GM12891 (cell line): ENCODE results near the gene RBBP7.

Experiments used
- DNase-seq: peaks from one replicate; pipeline ENCODE4 v3.0.0; 2011; ENCODE audit warnings: low spot score; ENCODE audit not compliant: insufficient read length
- FAIRE-seq: peaks from 2 replicates; lab custom pipeline; 2011; peaks lifted over from hg19 to GRCh38; lab: Jason Lieb, UNC
- PAX5 ChIP-seq: IDR thresholded peaks from 2 replicates; pipeline ENCODE4 v1.6.1; 2011; ENCODE audit warnings: low read length, moderate library complexity, mild to moderate bottlenecking; ENCODE audit not compliant: insufficient read depth, severe bottlenecking
- POLR2A ChIP-seq: IDR thresholded peaks from 2 replicates; pipeline ENCODE4 v1.6.1; 2011; ENCODE audit warnings: low read depth, low read length, control low read depth
- POLR2AphosphoS5 ChIP-seq: IDR thresholded peaks from 2 replicates; pipeline ENCODE4 v1.6.1; 2011; ENCODE audit warnings: low read depth, low read length, control low read depth
- POU2F2 ChIP-seq: IDR thresholded peaks from 2 replicates; pipeline ENCODE4 v1.6.1; 2011; ENCODE audit warnings: low read depth, mild to moderate bottlenecking, control low read depth, low read length, moderate library complexity
- SPI1 ChIP-seq: IDR thresholded peaks from 2 replicates; pipeline ENCODE4 v1.6.1; 2011; ENCODE audit warnings: low read depth, low read length, control low read depth
- TAF1 ChIP-seq: IDR thresholded peaks from 2 replicates; pipeline ENCODE4 v1.6.1; 2011; ENCODE audit warnings: low read depth, low read length, control low read depth

Gene RBBP7

DNA sequence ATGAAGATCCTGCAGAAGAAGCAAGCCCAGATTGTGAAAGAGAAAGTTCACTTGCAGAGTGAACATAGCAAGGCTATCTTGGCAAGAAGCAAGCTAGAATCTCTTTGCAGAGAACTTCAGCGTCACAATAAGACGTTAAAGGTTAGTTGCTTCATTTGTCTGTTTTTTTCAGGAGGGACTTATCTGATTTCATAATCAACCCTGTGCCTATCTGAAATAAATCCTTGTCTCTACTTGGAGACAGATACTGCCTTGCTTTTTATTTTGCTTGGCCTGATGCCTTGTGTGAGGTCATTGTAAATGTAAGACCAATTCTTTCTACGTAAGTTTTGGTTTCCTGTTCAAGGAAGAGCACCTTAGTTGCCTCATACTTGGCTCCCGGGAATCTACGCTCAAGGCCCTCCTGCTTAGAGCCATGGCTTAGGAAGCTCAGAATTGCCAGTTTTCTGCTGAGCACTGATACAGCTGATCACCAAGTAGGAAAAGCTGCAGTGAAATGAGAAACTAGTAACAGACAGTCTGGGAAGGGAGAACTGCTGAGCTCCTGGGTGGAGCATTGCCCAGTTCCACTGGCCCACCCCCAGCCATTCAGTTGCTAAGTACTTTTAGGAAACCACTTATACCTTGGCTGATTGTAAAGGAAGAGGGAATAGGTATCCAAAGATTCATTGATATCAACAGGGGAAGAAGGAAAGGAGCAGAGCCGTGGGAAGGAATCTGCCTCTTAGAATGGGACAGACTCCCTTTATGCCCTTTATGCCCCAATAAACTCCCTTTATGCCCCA is 41.8 kb downstream of the RBBP7 start:
- DNase-seq, result no peak
- TF ChIP-seq TAF1 (no peak), POU2F2 (no peak), SPI1 (no peak), POLR2A (no peak), PAX5 (no peak), POLR2AphosphoS5 (no peak)
- FAIRE-seq, result no peak

GRCh38 chrX:16827225-16827624 is 42.9 kb downstream of the RBBP7 start:
- FAIRE-seq, result no peak
- DNase-seq, result no peak
- TF ChIP-seq TAF1, result no peak
- TF ChIP-seq PAX5, result no peak
- no peak for TF ChIP-seq POLR2AphosphoS5
- TF ChIP-seq POU2F2, result no peak
- no peak for TF ChIP-seq POLR2A
- no peak for TF ChIP-seq SPI1

DNA sequence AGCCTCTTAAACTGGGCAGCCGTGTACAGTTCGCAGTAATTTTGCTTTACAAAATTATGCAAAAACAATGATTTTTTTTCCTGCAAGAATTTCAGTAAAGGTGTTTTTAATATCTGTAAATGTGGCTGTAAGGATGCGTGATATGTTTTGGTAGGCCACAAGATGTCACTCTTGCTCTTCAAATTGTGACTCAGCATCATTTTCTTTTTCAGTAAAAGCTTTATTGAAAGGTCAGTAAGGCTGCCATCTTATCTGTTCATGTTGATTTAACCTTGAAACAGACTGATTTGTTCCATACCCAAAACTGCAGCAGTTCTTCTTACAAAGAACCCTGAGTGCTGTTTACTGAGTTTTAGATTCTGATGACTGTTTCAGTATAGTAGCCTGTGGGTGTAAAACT is 44.0 kb downstream of the RBBP7 start:
- no peak for DNase-seq
- no peak for FAIRE-seq

DNA sequence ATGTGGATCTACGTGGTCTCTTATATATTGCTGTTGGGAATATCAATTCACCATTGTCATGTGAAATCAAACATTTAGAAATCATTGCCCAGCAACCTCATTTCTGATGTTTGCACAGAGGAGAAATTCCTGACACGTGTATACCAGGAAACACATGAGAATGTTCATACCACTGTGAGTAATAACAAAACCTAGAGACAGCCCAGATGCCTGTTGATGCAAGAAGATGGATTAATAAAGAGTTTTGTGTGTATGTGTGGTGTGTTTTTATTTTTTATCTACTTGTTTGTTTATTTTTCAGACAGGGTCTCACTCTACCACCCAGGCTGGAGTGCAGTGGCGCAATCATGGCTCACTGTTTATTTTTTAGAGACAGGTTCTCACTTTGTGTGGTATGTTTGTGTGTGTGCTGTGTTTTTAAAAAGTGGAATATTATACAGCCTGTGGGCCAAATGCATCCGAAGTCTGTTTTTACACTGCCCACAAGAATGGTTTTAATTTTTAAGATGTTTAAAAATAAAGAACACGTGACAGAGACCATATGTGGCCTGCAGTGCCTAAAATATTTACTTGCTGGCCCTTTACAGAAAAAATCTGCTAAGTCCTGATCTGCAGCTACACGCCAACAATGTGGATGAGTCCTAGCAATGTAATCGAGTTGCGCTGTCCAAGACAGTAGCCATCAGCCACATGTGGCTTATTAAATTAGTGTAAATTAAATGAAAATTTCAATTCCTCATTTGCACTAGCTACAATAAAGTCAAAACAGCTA is 44.7 kb downstream of the RBBP7 start:
- FAIRE-seq (no peak), DNase-seq (no peak)
- TF ChIP-seq POLR2A (no peak), PAX5 (no peak), POLR2AphosphoS5 (no peak), TAF1 (no peak), SPI1 (no peak), POU2F2 (no peak)

More for the DNA sequence above, 44.0 kb downstream of the RBBP7 start:
- TF ChIP-seq TAF1, result no peak
- TF ChIP-seq PAX5, result no peak
- TF ChIP-seq SPI1, result no peak
- TF ChIP-seq POLR2A, result no peak
- TF ChIP-seq POLR2AphosphoS5, result no peak
- TF ChIP-seq POU2F2, result no peak

- no peak for DNase-seq
- TF ChIP-seq SPI1 (no peak), PAX5 (no peak), TAF1 (no peak), POLR2A (no peak), POLR2AphosphoS5 (no peak), POU2F2 (no peak)
- no peak for FAIRE-seq
Observed at GRCh38 chrX:16822723-16823122, 47.4 kb downstream of the RBBP7 start.

- TF ChIP-seq POU2F2 (no peak), SPI1 (no peak), POLR2A (no peak), POLR2AphosphoS5 (no peak), TAF1 (no peak), PAX5 (no peak)
- DNase-seq, result no peak
- FAIRE-seq, result no peak
Observed at GRCh38 chrX:16819634-16820033, 50.5 kb downstream of the RBBP7 start.

DNA sequence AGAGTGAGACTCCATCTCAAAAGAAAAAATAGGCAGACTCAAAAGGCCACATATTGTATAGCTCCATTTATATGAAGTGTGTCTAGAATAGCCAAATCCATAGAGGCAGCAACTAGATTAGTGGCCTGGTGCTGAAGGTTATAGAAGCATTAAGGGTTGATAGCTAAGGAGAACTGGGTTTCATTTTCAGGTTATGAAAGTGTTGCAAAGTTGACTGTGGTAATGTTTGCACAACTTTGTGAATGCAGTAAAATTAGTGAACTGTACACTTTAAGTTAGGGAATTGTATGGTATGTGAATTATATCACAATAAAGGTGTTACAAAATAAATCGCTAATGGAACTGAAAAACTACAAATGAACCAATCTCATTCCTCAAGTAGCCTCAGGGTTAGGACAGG is 55.6 kb downstream of the RBBP7 start:
- DNase-seq (no peak), FAIRE-seq (peak; percentile 78)
- TF ChIP-seq TAF1 (no peak), POLR2AphosphoS5 (no peak), PAX5 (no peak), POLR2A (no peak), SPI1 (no peak), POU2F2 (no peak)

GRCh38 chrX:16807976-16808542 is 62.1 kb downstream of the RBBP7 start:
- TF ChIP-seq TAF1, result no peak
- DNase-seq (no peak), FAIRE-seq (no peak)

DNA sequence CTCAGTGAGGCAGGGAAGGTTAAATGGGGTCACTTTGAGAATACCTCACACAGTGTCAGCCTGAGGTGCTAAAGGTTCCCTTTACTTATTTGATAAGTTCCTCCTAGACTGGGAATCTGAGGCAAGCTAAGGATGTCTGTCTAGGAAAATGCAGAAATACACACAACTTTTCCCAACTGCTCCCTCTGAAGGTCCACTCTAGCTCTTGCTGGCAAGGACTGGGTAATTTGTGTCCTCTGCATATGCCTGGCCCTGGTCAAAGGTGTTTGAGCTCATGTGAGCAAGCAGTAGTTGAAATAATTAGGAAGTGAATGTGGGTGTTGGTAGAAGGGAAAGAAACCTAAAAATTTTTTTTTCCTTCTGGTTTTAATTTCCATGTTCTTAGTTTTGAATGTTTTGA is 62.6 kb downstream of the RBBP7 start:
- FAIRE-seq (no peak), DNase-seq (no peak)
- TF ChIP-seq SPI1 (no peak), POLR2A (no peak), POLR2AphosphoS5 (no peak), PAX5 (no peak), POU2F2 (no peak)

DNA sequence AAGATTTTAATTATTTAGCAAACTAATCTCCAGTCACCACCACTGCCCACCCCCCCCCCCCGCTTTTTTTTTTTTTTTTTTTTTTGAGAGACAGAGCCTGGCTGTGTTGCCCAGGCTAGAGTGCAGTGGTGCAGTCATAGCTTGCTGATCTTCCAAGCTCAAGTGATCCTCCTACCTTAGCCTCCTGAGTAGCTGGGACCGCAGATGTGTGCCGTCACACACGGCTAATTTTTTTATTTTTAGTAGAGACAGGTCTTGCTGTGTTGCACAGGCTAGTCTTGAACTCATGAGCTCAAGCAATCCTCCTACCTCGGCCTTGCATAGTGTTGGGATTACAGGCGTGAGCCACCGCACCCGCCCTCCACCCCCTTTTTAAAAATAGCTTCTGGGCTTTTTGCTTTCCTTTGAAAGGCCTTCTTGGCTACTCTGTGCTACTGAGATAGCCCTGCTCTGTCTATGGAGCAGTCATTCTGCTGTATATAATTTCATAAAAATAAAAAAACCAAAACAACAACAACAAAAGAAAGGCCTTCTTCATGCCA is 65.2 kb downstream of the RBBP7 start:
- DNase-seq, result no peak
- peak; percentile 88 for FAIRE-seq
- TF ChIP-seq SPI1, result no peak
- TF ChIP-seq PAX5, result peak; percentile 46
